Stimulated activated CD4-positive, alpha-beta T cell treated with anti-CD3 and anti-CD28 coated beads, Interleukin-4, amount 100 ng/mL, for 24 hours (primary cell): ENCODE measurements around the gene SLC6A18.

Experiments
- DNase-seq: peaks from one replicate; pipeline ENCODE4 v3.0.0-alpha.2; 2020

The SLC6A18 gene

DNA sequence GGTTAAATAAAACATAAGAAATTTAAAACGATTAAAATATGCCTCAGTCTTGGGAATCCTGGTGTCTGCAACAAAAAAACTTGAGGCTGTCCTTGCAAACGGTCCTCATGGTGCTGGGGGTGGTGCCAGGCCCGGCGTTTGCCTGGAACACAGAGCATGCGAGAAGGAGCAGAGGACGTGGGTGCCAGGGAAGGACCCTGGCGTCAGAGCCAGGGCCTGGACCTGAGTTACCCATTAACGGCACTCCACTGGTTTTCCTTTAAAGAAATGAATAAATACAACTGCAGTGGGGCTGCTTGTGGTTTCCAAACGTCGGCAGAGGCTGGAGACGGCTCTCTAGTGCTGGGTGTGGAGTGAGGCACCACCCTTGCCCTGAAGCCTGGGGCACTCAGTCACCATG is at the start of gene SLC6A18:
Gene SLC6A18, plus strand, starts transcription at position 301 of the 400 bp plus-strand sequence. Its CDS starts 97 bp downstream, at position 398.
- no peak for DNase-seq

GRCh38 chr5:1175801-1176472 is 49.2 kb upstream of the SLC6A18 start:
- no peak for DNase-seq

DNA sequence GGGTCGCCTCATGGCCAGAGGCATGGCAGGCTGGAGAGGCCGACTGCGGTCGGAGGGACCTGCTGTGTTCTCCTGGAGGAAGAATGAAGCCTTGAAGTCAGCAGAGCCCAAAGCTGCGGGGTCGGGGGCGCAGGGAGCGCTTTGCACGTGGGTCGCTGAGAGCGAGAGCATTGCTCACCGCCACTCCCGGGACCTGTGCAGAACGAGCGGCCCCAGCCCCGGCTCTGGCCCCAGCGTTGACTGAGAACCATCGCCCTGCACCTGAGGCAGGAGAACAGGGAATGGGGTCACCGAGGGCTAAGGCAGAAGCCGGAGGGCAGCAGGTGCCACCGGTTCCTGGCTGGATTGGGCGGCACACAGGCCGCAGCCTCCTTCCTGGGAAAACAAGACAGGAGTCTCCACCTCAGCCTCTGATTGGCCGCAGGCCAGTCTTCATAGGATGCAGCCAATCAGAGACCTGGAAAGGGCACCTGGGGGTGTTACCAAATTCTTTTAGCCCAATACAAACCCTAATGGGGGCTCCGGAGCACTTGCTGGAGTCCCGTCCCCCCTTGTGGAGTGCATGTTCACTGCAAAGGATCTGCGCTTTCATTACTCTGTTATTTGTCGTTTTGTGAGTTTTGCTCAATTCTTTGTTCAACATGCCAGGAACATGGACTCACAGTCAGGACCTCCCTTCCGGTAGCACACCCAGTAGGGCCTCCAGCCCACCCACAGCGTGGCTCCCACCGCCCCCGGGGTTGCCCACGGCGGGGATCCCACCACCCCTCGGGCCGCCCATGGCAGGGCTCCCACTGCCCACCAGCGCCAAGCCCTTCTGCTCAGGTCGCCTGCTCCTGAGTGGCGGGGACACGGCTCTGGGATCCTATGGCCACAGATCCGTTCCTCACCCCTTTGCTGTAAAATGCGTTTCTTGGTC is 48.4 kb upstream of the SLC6A18 start:
- no peak for DNase-seq

DNA sequence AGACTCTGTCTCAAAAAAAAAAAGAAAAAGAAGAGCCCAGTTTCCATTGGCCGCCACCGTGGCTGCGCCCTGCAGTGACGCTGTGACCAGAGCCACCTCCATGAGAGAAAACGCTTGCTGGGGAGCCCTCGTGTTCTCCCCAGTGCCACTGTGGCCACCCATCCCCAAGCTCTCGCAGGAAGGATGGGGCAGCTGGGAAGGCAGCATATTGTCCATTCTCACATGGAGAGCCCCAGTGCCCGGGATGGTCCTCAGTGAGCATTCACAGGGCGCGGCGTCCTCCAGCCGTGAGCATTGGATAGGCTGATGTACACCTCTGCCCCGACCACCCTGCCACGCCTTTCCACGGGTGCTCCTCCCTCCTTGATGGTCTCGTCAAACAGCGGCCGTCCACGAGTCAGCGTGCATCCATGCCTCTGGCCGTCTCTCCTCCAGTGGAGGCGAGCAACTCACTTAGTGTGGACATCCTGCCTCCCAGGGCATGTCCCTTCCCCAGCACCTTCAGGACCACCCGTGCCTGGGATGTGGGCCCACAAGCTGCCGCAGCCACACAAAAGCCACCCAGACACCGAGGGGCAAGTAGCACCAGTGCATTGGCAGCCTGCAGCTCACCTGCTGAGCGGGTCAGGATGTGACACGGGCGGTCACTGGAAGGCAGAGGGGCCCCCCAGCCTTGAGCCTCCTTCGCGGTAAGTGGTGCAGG is 47.2 kb upstream of the SLC6A18 start:
- no peak for DNase-seq

- DNase-seq: no peak
These were observed 46.4 kb upstream of the SLC6A18 start for GRCh38 chr5:1178529-1179382.

DNA sequence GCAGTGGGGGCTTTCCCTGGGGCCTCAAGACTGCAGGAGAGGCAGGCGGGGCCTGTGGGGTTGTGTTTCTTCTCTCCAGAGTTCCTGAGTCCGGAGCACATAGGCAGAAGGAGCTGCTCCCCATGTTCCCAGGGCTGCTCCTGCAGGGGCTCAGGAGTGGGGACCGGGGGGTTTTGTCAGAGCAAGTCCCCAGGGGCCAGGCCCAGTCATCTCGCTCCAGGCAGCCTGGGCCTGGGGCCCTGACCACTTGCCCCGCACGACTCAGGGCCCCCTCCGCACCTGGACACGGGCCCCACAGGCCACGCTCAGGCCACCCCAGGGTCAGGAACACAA is 45.8 kb upstream of the SLC6A18 start:
- no peak for DNase-seq

GRCh38 chr5:1180096-1180495 is 45.1 kb upstream of the SLC6A18 start:
- no peak for DNase-seq

GRCh38 chr5:1180841-1181271 is 44.3 kb upstream of the SLC6A18 start:
- no peak for DNase-seq

GRCh38 chr5:1181451-1182359 is 43.5 kb upstream of the SLC6A18 start:
- DNase-seq: no peak

GRCh38 chr5:1182360-1182632 is 42.9 kb upstream of the SLC6A18 start:
- no peak for DNase-seq

GRCh38 chr5:1182633-1183423 is 42.4 kb upstream of the SLC6A18 start:
- no peak for DNase-seq

GRCh38 chr5:1183424-1184162 is 41.6 kb upstream of the SLC6A18 start:
- no peak for DNase-seq

GRCh38 chr5:1184163-1184470 is 41.1 kb upstream of the SLC6A18 start:
- DNase-seq: no peak

GRCh38 chr5:1184481-1184880 is 40.7 kb upstream of the SLC6A18 start:
- no peak for DNase-seq

- DNase-seq: no peak
These were observed 40.0 kb upstream of the SLC6A18 start for GRCh38 chr5:1185038-1185627.

DNA sequence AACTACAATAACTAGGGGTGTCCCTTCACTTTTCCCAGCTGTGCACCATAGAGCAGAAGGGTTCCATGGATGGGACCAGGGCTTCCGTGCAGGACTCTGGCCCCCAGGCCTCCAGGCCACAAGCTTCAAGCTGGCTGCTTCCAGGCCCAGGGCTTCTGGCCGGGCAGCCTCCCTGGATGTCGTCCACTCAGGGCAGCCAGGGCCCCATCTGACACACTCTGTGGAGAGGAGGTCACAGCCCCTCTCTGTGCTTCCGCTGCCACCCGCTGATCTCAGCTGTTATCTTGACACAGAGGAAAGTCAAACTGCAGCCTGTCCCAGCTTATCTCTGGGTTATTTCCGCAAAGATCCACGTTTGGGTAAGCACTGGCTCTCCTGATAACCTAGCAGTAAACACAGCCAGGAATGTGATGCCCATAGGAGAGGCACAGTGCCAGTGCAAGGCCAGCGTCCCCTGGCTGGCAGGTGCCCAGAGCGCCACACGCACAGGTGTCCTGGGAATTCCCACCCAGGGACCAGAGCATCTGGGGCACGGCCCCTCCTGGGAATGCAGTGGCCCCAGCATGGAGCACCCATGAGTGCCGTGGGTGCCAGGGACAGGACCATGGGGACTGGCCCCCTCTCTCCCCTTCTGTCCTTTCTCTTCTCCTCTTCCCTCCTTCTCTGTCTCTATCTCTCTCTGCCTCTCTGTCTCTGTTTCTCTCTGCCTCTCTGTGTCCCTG is 39.4 kb upstream of the SLC6A18 start:
- DNase-seq: no peak

DNA sequence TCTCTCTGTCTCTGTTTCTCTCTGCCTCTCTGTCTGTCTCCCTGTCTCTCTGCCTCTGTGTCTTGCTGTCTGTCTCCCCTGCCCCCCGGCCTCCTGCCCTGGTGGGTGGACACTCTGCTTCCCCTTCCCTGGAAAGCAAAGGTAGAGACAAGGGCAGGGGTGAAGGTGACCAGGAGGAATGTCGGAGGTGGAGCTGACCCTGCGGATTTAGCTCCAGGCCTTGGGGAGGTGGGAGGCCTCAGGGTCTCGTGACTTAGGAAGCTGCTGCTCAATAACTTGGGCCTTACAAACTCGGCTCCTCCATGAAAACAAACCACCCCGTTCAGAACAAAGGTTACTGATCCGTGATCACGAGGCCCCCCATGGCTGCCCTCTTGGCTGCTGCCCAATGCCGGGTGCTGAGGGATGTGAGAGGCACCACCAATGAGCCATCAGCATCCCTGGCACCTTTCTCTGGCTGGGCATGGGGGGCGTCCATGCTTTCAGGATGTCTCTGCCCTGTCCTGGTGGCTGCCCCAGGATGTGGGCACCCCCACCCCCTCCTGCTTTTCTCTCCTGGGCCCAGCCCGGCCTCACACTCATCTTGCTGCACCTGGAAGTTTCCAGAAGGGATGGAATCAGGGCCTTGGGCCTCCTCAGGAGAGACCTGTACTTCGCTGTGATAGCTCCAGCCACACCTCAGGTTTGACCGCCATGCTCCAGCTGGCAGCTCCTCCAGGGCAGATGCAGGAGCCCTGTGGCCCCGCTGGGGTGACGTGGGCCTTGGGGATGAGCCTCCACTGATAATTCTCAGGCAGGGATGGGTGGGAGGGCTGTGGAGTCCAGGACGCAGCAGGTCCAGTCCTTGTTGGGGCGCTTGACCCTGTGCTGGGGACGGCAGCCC is 38.6 kb upstream of the SLC6A18 start:
- no peak for DNase-seq

DNA sequence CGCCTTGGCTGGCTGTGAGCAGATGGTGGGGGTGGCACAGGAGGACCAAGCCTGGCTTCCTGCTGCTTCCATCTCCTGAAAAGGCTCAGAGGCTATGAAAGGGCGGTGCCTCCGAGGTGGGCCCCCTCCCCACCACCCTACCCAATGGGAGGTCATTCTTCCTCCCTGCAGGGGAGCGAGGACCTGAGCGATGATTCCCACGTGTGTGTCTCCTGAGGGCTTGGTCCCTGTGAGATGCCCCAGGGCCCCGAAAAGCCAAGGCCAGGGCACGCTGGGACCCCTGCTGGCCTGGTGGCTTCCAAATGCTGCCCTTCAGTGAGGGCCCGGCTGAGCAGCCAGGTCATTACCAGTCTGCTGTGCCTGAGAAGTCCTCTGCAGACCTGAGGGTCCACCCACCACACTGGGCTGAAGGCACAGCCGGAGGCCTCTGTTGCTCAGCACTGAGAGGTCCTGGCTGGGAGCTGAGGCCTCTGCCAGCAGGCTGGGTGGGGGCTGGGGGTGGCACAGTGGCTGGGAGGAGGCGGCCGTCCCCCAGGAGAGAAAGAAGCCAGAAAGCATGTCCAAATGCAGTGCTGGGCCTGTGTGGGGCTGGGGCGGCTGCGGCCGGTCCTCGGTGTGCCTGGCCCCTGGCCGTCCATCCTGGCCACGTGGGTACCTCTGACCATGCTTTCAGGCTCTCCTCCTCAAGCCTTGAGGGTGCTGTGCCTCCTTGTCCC is 37.8 kb upstream of the SLC6A18 start:
- DNase-seq: no peak
